Breast epithelium (tissue), 4 donors: ENCODE data around the gene BIRC7. TPM values are rescaled to one million over a fixed set of nuclear protein-coding genes. Genes with fewer than 3 reads are reported as not detected.

Experiments
- DNase-seq, 2 donors: peaks; one replicate each; pipeline ENCODE4 v3.0.0-alpha.2; 2019; ENCODE audit warnings: low spot score in 2 of 2
- H3K27ac ChIP-seq, 2 donors: fragments of 200-600 bp; sonication (generic) in 1 of 2; one replicate each; pipeline ENCODE4 v1.5.1; 2016 to 2019; ENCODE audit warnings: mild to moderate bottlenecking in 1 of 2
- H3K27me3 ChIP-seq, 2 donors: fragments of 200-600 bp; sonication (generic) in 1 of 2; one replicate each; pipeline versions ENCODE4 v1.5.1 to v1.6.0; 2017 to 2019; ENCODE audit warnings: control low read depth in 1 of 2, mild to moderate bottlenecking in 1 of 2
- H3K36me3 ChIP-seq: fragments of 200-600 bp; one replicate; pipeline ENCODE4 v1.5.1; 2019
- H3K4me1 ChIP-seq, 2 donors: fragments of 200-600 bp; sonication (generic); one replicate each; pipeline ENCODE4 v1.5.1; 2016 to 2019; ENCODE audit warnings: control low read depth in 1 of 2
- H3K4me3 ChIP-seq, 3 donors: fragments of 200-600 bp; sonication (generic); 1 replicate in 2 of 3; 2 replicates in 1 of 3; pipeline ENCODE4 v1.5.1; 2016 to 2019; ENCODE audit warnings: mild to moderate bottlenecking in 3 of 3, moderate library complexity in 2 of 3
- H3K9me3 ChIP-seq, 2 donors: fragments of 200-600 bp; sonication (generic) in 1 of 2; one replicate each; pipeline ENCODE4 v1.5.1; 2016 to 2019; ENCODE audit warnings: control low read depth in 1 of 2
- CTCF ChIP-seq, 3 donors: fragments of 450-650 bp; IDR thresholded peaks; one replicate each; pipeline ENCODE4 v1.5.1; 2016 to 2017; ENCODE audit warnings: antibody characterized with exemption in 3 of 3, mild to moderate bottlenecking in 3 of 3, moderate library complexity in 3 of 3
- POLR2A ChIP-seq: fragments of 450-650 bp; IDR thresholded peaks from one replicate; pipeline ENCODE4 v1.6.1; 2016; ENCODE audit warnings: antibody characterized with exemption, mild to moderate bottlenecking, moderate library complexity
- POLR2AphosphoS5 ChIP-seq, 3 donors: sonication (generic); formaldehyde crosslinking; IDR thresholded peaks; one replicate each; pipeline ENCODE4 v1.6.1; 2017; ENCODE audit warnings: antibody characterized with exemption in 3 of 3
- intact Hi-C: fragments of 100-400 bp; cut with DNase I; formaldehyde crosslinking; loops from one replicate; pipeline ENCODE4 v1.15.1; 2023; ENCODE audit warnings: low total_unique reads
- total RNA-seq, 3 donors: library from RNA; depleted of rRNA; stranded (reverse); fragments of >200 nt; gene quantifications; one replicate each; pipeline ENCODE4 v1.1.0, GENCODE V29; 2016

Gene BIRC7
- total RNA-seq, 3 donors from 2014 or later, result 0.32 to 1.2 TPM; not detected in 1

- H3K36me3 ChIP-seq, result no peaks in the 10 kb centered on the region
- no peak overlapping the region for H3K4me3 ChIP-seq
- DNase-seq, result no peak
- peaks cover 0 to 32% of the 10 kb centered on the region in 2 donors for H3K27me3 ChIP-seq
- no peaks in the 10 kb centered on the region for H3K4me1 ChIP-seq
- intact Hi-C loops, result no loop called here
- H3K27ac ChIP-seq, result no peak overlapping the region
- no peak for TF ChIP-seq CTCF (IDR thresholded peaks at IDR 0.05)
- no peak for TF ChIP-seq POLR2A
- TF ChIP-seq POLR2AphosphoS5 (IDR thresholded peaks at IDR 0.05), result no peak
- no peaks in the 10 kb centered on the region for H3K9me3 ChIP-seq
Observed at GRCh38 chr20:63265891-63266515, 30.3 kb downstream of the BIRC7 start.

GRCh38 chr20:63267691-63268090, 32.0 kb downstream of the BIRC7 start:
- DNase-seq, result no peak
- Histone ChIP-seq H3K4me1 (no peaks in the 10 kb centered on the region), H3K27ac (no peak overlapping the region), H3K9me3 (no peaks in the 10 kb centered on the region), H3K4me3 (no peak overlapping the region), H3K27me3 (peaks cover 0 to 24% of the 10 kb centered on the region in 2 donors), H3K36me3 (no peaks in the 10 kb centered on the region)
- intact Hi-C loops, result no loop called here
- TF ChIP-seq POLR2A, result no peak
- no peak for TF ChIP-seq POLR2AphosphoS5 (IDR thresholded peaks at IDR 0.05)
- no peak for TF ChIP-seq CTCF (IDR thresholded peaks at IDR 0.05)

GRCh38 chr20:63268256-63268655, 32.6 kb downstream of the BIRC7 start:
- TF ChIP-seq POLR2A, result no peak
- no peak for TF ChIP-seq POLR2AphosphoS5 (IDR thresholded peaks at IDR 0.05)
- no peak for TF ChIP-seq CTCF (IDR thresholded peaks at IDR 0.05)

GRCh38 chr20:63268671-63269439, 33.1 kb downstream of the BIRC7 start:
- peaks cover 0 to 6% of the 10 kb centered on the region in 2 donors for H3K4me1 ChIP-seq
- H3K9me3 ChIP-seq, result no peaks in the 10 kb centered on the region
- TF ChIP-seq POLR2A, result no peak
- TF ChIP-seq CTCF (IDR thresholded peaks at IDR 0.05), result no peak
- TF ChIP-seq POLR2AphosphoS5 (IDR thresholded peaks at IDR 0.05), result no peak
- intact Hi-C loops, result no loop called here
- H3K27me3 ChIP-seq, result peaks cover 0 to 17% of the 10 kb centered on the region in 2 donors
- H3K4me3 ChIP-seq, result no peak overlapping the region
- H3K27ac ChIP-seq, result no peak overlapping the region
- no peaks in the 10 kb centered on the region for H3K36me3 ChIP-seq
- no peak for DNase-seq

More at GRCh38 chr20:63268256-63268655, 32.6 kb downstream of the BIRC7 start:
- no peaks in the 10 kb centered on the region for H3K9me3 ChIP-seq
- peaks cover 0 to 20% of the 10 kb centered on the region in 2 donors for H3K27me3 ChIP-seq
- no peaks in the 10 kb centered on the region for H3K4me1 ChIP-seq
- no peaks in the 10 kb centered on the region for H3K36me3 ChIP-seq
- no peak overlapping the region for H3K4me3 ChIP-seq
- intact Hi-C loops, result no loop called here
- no peak overlapping the region for H3K27ac ChIP-seq
- DNase-seq, result no peak

- H3K4me3 ChIP-seq, result no peak overlapping the region
- TF ChIP-seq POLR2AphosphoS5 (IDR thresholded peaks at IDR 0.05) (no peak), CTCF (IDR thresholded peaks at IDR 0.05) (no peak), POLR2A (no peak)
- no peaks in the 10 kb centered on the region for H3K9me3 ChIP-seq
- intact Hi-C loops, result no loop called here
- no peaks in the 10 kb centered on the region for H3K36me3 ChIP-seq
- peaks cover 0 to 12% of the 10 kb centered on the region in 2 donors for H3K4me1 ChIP-seq
- peaks cover 0 to 13% of the 10 kb centered on the region in 2 donors for H3K27me3 ChIP-seq
- no peak for DNase-seq
- no peak overlapping the region for H3K27ac ChIP-seq
Observed at GRCh38 chr20:63269724-63270123, 34.0 kb downstream of the BIRC7 start.
